Activated CD4-positive, CD25-positive, alpha-beta regulatory T cell treated with anti-CD3 and anti-CD28 coated beads, Interleukin-2, amount 50 U/mL, for 24 hours (primary cell): Measurements from ENCODE around the gene TMCC2.
A peak's percentile ranks its signal among the peaks of the same experiment; 100 is the strongest.
"Not testable (repeated sequence)": the region's sequence is repeated elsewhere in the genome, so short reads cannot be mapped to it uniquely, and the experiment has no call there.

ENCODE experiments used
- ATAC-seq, 2 donors: fragments of 150-1000 bp; cut with Tn5 transposase; one replicate each; pipeline ENCODE4 v1.10.0; 2021; ENCODE audit warnings: mild to moderate bottlenecking in 1 of 2, moderate library complexity in 1 of 2

The TMCC2 gene

DNA sequence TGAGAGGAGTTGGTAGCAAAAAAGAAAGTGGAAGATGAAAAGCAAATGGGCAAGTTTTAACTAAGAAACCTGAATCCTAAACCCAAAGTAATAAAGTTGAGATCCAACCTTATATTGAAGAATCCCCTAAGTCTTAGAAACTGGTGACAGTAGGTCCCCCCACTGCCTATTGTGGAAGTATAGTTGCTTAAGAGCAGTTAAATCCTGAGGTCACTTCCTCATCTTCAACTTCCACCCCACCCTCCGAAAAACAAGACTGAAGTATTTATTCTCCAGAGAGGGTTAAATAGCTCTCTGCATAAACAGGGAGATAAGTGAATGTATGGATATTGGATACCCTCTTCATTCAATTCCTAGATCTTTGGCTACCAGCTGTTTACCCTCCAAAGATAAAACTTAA lies 13.0 kb upstream of the TMCC2 start:
- no peak for ATAC-seq

DNA sequence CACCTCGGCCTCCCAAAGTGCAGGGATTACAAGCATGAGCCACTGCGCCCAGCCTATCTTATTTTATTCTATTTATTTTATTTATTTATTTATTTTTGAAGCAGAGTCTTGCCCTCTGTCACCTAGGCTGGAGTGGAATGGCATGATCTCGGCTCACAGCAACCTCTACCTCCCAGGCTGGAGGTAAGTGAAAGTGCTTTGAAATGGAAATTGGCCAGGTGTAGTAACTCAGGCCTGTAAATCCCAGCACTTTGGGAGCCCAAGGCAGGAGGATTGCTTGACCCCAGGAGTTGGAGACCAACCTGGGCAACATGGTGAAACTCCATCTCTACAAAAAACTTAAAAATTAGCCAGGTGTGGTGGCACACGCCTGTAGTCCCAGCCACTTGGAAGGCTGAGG lies 11.2 kb upstream of the TMCC2 start:
- ATAC-seq = no peak

DNA sequence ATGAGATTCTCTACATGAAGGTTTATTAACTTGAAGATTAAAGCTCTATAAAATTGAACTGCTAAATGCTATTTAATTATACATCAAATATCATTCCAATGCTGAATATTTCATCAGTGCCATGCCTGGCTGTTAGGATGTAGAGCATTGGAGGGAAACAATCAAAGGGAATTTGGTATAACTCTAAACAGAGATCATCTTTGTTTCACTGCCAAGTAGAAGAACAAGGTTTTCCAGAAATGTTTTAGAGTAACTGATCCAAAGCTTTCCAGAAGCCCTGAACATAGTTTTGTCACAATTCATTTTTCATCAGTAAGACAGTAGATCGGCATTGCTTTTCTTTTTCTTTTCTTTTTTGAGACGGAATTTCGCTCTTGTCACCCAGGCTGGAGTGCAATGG lies 10.3 kb upstream of the TMCC2 start:
- ATAC-seq = no peak

DNA sequence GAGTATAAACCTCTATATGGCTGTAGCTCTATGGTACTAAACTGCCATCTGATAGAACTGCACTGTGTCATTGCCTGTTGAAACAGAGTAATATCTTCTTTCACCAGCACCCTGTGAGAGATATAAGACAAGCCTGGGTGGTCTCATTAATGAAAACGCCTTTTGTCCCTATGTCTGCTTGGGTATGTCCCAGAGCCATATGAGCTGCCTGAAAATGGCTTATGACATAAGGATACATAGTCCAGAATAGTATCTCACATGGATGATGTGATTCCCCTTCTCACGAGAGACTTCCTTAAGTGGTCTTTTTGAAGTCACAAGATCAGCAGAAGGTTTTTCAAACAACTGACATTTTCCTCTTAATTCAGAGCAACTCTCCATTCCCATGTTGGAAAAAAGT lies 7.3 kb upstream of the TMCC2 start:
- ATAC-seq = no peak

DNA sequence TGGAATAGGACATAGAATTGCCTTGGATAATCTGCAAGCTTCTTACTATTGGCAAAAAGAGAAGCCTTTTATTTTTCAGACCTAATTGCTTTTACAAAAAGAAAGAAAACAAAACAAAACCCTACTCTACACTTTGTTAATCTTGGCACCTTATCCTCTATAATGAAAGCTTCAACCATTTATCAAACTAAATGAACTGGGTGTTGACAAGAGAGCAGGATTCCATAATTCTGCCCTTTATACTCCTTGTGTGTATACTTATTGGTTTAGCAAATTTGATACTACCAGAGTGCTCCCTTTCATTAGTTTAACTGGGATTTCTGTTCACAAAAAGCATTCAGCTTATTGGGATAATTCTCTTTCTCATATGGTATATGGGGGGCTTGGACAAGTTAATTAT lies 3.0 kb upstream of the TMCC2 start:
- no peak for ATAC-seq

DNA sequence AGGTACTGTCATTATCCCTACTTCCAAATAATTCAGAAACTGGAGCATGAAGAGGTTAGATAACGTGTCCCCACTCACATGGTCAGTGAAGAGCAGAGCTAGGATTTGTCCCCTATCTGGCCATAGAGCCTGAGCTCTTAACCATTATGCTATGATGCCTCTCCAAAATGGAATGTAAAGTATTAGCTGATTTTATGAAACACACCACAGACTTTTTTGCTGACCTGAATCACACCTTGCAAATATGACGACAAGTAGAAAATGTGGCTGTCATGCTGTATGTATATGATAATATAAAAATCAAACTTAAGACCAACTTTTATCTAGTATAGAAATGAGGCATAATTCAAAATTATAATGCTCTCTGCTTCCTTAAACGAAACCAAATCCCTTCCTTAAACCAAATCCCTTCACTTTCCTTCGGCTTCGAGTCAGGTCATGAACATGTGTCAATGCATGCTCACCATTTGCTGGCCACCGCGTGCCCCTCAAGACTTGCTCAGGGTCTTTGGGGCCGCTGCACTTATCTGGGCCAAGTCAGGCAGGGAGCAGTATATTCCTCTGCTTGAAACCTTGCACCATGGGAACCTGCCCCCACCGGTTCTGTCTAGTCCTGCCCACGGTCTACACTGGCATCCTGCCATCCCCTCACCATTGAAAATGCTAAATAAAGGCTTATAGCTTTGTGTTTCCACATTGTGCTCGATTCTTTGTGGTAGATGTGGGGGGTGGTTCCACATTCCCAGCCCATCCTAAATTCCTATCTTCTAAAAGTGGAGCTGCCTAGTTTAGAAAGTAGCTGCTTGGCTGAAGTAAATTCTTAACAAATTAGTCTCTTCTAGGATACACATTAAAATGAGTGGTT lies 1.6 kb upstream of the TMCC2 start:
- ATAC-seq = no peak

DNA sequence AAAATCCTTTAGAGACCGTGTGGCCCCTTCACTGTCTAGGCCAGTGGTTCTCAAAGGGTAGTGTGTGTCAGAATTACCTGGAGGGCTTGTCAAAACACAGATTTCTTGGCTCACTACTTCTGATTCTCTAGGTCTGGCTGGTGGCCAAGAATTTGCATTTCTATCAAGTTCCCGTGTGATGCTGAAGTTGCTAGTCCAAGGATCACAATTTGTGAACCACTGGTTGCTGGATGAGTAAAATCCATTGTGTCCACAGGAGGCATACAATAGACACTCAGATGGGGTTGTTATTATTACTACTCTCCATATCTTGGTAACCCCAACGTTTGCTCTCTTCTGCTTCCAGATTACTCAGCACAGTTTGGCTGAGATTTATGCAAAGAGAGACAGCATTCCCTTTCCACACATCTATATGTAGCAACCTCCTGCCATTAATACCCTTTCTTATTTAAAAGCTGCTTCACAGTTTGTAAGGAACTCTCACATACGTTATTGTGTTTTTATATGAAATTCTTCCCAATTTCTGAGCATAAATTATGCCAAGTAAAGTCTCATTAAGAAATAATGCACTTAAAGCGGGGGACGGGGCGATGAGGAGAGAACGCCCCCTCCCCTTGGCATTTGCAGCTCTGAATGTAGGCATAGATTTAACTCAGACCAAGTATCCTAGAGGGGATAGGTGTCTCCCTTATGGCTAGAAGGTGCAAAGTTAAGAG lies 720 bp upstream of the TMCC2 start:
- no peak for ATAC-seq

DNA sequence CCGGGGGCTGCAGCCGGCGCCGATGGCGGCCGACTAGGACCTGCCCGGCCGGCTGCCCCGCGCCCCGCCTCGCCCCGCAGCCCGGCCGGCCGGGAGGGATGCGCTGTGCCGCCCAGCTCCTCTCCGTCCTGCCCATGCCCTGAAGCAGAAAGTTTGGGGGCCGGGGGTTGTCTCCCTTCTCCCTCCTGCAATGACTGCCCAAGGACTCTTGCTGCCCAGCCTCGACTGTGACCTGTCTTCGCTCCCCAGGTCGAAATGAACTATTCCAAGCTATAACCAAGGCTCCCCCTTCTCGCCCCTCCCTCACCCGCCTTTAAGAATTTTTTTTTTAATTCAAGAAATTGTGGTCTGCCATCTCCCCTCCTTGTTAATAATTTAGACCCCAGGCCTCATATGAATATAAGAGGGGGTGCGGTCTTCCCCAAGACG lies 361 bp downstream of the TMCC2 start:
- ATAC-seq = peak; percentile 2 to 3

DNA sequence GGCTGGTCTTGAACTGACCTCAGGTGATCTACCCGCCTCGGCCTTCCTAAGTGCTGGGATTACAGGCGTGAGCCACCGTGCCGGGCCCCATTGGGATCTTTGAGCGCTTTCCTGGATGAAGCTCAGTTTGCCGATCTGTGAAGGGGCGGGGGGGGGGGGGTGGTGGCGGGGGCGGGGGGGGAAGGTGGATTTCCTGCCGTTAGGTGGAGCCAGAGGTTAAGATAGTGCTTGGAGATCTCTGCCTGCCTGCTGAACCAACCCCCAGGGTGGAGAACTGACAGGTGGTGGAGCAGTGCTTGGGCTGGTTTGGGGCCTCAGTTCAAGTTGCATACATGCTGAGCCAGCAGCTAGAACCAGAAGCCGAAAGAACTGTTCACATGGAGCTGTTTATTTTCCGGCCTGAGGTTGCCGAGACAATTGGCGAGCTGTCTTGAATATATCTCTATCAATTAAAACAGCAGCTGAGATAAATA lies 1.7 kb downstream of the TMCC2 start:
- peak; percentile 50 to 58 for ATAC-seq

DNA sequence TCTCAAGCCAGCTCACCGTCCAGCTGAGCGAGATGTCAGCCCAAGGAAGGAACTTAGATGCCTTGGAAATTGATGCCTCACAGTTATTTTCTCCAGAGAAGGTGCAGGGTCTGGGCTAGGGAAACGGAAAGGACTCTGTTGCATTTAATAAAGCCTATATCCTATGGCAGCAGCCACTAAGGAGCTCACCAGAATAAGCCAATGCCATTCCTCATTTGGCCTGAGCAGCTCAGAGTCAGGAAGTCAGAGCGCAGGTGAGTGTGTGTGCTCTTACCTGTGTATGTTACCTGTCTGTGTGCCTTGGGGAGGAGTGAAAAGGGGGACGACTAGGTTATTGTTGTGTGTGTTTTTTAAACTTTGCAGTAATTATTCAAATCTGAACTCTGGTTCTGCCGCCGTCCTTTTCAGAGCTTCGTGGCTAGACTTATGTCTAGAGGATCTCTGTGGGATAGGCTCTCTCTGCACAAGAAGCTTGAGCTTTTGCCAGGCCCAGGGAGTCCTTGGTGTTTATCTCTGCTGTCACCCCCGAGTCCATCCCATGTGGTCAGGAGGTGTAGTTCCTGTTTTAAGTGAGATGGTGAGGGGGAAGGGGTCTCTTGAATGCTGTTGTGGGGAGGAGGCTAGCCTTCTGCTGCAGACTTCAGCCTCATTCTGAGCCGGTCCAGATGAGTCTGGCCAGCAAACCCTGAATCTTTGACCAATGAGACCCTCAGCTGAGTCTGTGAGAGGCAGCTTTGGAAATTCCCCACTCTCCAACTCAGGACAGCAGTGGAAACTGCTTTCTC lies 2.4 kb downstream of the TMCC2 start:
- ATAC-seq = no peak

DNA sequence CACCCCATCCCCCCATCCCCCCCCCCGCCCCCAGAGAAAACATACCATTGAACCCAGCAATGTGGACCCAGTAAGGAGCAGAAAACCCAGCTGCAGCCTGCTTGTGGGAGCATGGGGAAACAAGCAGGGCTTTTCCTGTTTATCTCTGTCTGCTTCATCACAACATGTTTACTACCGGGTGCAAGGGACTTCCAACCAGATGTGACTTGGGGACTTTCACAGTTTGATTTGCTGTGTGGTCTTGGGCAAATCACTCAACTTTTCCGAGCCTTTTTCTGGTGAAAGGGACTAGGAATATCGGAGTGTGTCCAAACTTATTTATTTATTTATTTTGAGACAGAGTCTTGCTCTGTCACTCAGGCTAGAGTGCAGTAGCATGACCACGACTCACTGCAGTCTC lies 3.2 kb downstream of the TMCC2 start:
- ATAC-seq = no peak

DNA sequence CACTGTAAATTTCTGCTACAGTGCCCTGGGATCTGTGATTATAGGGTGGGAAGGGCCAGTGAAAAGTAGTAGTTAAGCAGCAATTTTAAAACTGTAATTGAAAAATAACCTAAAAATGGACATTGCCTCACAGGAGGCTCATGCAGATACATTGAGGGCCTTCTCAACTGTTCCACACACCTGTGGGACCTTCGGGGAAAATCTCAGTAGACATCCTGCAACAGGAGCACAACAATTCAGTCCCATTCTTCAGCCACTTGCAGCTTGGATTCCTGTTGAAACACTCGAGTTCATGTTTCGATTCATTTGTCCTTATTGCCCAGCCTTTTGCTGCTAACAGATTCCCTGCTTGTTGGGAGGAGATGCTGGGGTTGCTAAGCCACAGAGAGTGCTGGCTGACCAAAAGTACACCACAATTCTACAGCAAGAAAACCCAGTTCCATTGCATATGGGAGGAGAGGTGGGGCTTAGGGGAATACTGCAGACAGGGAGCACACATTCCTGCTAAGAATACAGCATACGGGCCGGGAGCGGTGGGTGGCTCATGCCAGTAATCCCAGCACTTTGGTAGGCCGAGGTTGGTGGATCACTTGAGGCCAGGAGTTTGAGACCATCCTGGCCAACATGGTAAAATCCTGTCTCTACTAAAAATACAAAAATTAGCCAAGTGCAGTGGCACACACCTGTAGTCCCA lies 4.5 kb downstream of the TMCC2 start:
- no peak for ATAC-seq

DNA sequence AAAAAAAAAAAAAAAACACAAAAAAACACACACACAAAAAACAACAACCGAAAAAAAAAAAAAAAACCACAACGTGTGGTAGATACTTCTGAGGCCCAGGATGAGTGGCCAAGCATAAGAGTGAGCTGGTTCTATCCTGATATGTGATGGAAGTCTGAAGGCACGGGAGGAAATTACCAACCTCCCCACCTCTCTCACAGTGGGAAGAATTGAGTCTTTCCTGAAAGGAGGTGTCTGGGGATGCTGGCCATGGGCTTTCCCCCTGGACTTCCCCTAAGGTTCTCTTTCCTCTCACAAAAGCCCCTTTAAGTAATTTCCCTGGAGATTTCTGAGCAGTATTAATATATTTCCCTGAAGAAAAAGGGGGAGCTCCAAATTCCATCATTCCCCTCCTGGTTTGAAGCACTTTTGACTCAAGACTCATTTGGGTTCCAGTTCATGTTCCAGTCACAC lies 5.2 kb downstream of the TMCC2 start:
- no peak for ATAC-seq

DNA sequence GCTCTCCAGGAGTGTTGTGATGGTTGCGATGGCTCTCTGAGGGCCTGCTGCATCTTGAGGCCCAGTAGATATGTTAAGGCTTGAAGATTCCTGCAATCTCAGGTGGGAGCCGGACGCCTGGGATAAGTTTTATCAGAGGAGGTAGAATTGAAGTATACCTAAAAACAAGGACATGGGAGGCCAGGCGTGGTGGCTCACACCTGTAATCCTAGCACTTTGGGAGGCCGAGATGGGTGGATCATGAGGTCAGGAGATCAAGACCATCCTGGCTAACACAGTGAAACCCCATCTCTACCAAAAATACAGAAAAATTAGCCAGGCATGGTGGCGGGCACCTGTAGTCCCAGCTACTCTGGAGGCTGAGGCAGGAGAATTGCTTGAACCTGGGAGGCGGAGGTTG lies 6.2 kb downstream of the TMCC2 start:
- not testable (repeated sequence) for ATAC-seq

DNA sequence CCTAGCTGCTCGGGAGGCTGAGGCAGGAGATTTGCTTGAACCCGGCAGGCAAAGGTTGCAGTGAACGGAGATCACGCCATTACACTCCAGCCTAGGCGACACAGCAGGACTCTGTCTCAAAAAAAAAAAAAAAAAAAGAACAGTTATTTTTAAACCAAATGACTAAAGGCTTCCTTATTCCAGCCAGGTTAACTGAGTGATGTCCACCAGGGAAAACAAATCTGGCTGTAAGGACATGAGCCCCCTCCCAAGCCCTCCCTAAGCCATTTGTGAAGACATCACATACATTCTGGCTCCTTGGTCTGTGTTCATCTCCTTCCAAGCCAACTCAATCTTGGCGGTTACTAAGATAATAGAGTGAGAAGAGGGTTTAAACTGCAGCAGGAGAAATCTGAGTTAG lies 8.2 kb downstream of the TMCC2 start:
- ATAC-seq = no peak

DNA sequence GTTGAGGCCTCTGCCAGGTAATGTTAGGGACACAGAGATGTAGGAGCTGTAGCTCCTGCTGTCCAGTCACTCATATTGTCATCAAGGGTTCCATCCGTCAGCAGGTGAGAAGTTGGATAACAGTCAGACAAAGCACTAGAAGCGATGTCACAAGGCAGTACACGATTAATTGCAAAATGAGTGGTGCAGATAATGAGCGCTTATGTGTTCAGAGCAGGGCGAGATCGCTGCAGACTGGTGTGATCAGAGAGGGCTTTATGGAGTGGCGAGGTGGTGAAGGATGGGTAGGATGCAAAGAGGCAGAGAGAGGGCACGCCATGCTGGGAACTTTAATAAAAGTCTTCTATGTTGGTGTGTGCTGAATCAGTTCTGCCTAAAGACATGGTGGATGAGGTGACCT lies 8.8 kb downstream of the TMCC2 start:
- ATAC-seq = no peak

DNA sequence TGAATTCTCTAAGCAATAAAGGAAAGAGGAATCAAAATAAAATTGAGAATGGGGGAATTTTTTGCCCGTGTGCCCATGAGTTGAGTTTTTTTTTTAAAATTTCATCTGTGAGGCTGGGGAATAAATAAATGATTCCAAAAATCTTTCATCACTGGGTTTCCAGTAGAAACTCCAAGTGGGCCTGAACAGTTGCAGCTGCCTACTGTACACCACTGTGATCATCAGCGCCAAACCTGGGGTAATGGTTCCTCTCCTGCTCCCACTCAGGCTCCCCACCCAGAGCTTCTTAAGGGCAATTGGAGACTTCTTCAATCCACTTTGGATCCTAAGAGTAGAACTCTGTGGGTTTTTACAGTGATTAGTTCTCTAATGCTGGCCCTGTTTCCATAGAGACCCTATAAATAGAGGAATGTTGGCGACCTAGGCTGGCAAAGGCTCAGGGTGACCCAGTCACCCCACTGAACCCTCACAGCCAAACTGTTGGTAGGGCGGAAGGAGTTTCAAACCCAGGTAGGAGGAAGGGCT lies 9.3 kb downstream of the TMCC2 start:
- no peak for ATAC-seq

DNA sequence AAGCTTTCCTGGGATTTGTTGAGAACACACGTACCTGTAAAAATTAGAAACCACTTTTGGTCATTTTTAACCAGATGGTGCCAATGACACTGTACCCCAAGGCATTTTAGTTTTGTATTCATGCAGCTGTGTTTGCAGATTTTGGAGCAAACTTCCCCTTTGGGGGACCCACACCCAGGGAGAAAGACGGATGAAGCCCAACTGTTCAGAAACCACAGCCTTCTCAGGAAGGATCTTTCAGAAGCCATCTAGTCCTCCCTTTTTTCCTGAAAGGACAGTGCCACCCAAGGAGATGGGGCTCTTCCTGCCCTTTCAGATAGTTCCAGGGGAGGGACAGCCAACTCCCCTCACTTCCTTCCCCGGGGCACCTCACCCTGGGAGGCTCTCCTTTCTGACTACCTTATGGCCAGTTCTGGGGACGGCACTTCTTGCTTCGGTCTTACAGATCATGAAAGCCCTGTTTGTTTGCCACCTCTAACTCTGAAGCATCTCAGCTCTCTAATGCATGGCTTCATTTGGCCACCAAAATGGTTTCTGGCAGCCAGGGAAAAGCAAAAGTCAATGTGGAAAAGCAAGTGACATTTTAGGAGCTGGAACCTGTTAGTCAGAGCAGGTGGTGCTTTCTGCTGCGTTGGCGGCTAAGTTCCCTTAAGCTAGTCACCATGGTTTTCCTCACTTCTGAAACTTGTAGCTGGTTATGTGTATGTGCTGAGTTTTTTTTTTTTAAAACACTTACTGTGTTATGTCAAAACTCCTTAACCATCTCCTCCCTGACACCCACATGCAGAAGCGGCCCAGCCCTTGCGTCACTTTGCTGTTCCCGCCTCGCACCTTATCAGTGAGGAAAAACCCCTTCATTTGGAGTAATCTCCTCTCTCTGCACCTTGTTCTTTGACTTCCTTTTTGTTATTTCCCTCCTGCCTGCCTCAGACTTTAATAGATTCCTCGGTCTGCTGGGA lies 10.1 kb downstream of the TMCC2 start:
- ATAC-seq = peak; percentile 80 to 89

DNA sequence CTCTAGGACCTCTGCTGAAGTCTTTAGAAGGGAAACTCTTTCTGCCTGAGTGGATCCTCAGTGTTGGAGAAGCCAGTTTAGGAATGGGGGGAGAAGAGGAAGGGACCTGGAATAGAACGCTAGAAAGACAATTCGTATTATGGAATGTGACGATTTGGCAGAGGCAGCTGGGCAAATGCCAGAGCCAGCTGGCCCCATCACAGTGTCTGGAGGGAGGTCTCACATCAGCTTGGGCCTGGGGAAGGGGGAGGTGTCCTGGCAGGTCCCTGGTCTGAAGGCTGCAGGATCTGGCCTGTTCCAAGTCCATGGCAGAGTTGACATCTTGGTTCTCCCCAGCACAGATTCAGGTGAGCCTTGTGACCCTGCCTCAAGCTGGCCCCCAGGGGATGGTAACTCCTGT lies 11.3 kb downstream of the TMCC2 start:
- no peak for ATAC-seq

DNA sequence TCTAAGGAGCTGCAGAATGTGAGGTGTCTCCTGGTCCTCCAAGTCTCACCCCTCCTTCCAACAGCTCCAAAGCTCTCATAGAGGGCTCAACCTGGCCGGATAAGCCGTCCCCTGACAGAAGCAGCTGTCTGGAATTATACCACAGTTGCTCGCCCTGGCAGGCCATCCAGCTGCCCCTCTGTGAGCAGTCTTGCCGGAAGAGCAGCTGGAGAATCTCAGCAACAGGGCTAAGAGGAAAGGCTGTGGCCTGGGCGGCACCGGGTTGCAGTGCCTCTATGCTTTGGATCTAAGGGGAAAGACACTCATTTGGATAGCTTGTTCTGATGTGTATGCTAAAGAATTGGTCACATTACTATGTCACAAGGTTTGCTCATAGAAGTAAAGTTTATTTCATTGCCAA lies 12.4 kb downstream of the TMCC2 start:
- no peak for ATAC-seq

DNA sequence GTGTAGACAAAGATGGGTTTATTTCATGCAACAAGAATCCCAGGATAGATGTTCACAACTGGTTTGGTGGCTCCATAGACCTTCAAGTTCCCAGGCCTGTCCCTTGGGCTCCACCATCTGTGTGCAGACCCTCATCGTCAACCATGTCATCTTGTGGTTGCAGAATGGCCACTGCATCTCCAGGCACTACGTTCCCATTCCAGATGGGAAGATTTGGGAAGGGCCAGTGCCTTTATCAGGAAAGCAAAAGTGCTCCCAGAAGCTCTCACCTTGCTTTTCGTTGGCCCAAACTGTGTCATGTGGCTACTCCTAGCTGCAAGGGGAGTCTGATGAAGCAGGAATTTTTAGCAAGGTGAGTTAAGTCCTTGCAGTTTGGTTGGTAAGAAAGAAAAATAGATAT lies 12.8 kb downstream of the TMCC2 start:
- ATAC-seq = no peak
